ENCODE results near the gene B3GALT5.

Gene B3GALT5

DNA sequence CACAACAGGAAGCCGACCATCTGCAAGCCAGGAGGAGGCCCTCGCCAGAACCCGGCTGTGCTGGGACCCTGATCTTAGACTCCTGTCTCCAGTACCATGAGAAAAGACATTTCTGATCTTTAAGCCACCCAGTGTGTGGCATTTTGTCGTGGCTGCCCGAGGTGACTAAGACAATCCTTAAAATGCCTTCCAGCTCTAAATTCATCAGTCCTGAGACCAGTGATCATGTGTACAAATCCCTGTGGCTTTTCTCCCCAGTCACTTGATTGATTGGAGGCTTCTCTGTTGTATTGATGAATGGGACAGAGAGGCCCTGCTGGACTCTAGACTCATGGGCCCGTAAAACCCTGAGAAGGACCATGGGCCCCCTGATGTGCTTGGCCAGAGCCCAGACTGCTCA is 36.1 kb downstream of the B3GALT5 start:
- no peak for DNase-seq

- no peak for DNase-seq
Observed at GRCh38 chr21:39649526-39649925, 36.8 kb downstream of the B3GALT5 start.

GRCh38 chr21:39650306-39650705 is 37.6 kb downstream of the B3GALT5 start:
- DNase-seq, result no peak

DNA sequence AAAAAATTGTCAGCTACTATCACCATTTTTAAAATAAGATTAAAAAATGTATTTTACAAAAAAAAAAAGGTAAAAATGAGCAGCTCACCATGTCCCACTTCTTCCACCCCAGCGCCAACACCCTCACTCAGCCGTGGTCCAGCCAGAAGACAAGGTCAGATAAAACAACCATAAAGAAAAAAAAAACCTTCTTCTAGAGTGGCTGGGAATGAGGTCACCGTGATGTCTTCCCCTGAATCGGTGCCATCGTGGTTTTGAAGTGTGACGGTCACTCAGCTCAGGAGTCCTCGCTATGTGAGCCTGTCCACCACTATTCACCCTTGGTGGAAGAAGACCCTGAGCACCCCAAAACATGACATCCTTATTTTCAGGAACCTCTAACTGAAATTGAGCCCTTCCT is 38.1 kb downstream of the B3GALT5 start:
- DNase-seq, result no peak

- DNase-seq, result no peak
Observed at GRCh38 chr21:39651206-39651605, 38.5 kb downstream of the B3GALT5 start.

- DNase-seq, result no peak
Observed at GRCh38 chr21:39654951-39655350, 42.2 kb downstream of the B3GALT5 start.

GRCh38 chr21:39655589-39655988 is 42.8 kb downstream of the B3GALT5 start:
- DNase-seq, result no peak

- no peak for DNase-seq
Observed at GRCh38 chr21:39656209-39656608, 43.5 kb downstream of the B3GALT5 start.

DNA sequence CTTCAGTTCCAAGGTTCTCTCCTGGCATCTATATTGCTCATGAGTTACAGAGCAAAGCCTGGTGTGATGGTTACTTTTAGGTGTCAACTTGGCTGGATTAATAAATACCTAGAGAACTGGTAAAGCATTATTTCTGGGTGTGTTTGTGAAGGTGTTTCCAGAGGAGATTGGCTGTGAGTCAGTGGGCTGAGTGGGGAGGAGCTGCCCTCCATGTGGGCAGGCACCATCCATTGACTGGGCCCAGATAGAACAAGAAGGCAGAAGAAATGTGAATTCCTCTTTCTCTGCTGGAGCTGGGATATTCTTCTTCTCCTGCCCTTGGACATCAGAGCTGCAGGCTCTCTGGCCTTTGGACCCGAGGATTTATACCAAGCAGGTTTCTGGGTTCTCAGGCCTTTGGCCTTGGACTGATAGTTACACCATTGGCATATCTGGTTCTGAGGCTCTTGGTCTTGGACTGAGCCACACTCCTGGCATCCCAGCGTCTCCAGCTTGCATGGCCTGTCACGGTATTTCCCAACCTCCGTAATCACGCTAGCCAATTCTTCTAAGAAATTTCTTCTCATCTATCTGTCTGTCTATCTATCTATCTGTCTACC is 44.5 kb downstream of the B3GALT5 start:
- DNase-seq, result no peak

- no peak for DNase-seq
Observed at GRCh38 chr21:39658066-39658465, 45.3 kb downstream of the B3GALT5 start.

- no peak for DNase-seq
Observed at GRCh38 chr21:39659070-39659815, 46.5 kb downstream of the B3GALT5 start.

DNA sequence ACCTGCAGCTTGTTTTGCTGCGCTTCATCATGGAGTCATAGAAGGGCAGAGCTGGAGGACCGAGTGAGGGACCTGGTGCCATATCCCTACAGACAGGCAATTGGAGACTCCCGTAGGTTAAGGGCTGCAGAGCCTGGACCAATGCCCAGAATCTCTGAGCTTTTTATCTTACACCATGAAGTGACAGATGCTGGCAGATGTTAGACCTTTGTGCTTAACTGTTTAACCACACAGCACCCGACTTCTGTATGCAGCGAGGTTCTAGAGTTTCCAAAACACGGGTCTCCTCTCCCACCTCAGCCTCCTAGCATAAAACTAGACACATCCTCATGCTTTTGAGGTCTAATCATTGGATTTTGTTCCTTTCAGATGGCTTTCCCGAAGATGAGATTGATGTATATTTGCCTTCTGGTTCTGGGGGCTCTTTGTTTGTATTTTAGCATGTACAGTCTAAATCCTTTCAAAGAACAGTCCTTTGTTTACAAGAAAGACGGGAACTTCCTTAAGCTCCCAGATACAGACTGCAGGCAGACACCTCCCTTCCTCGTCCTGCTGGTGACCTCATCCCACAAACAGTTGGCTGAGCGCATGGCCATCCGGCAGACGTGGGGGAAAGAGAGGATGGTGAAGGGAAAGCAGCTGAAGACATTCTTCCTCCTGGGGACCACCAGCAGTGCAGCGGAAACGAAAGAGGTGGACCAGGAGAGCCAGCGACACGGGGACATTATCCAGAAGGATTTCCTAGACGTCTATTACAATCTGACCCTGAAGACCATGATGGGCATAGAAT is 47.6 kb downstream of the B3GALT5 start:
- no peak for DNase-seq

DNA sequence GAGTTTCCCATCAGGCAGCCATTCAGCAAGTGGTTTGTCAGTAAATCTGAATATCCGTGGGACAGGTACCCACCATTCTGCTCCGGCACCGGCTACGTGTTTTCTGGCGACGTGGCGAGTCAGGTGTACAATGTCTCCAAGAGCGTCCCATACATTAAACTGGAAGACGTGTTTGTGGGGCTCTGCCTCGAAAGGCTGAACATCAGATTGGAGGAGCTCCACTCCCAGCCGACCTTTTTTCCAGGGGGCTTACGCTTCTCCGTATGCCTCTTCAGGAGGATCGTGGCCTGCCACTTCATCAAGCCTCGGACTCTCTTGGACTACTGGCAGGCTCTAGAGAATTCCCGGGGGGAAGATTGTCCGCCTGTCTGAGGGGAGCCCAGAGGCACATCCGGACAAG is 48.4 kb downstream of the B3GALT5 start:
- no peak for DNase-seq

DNA sequence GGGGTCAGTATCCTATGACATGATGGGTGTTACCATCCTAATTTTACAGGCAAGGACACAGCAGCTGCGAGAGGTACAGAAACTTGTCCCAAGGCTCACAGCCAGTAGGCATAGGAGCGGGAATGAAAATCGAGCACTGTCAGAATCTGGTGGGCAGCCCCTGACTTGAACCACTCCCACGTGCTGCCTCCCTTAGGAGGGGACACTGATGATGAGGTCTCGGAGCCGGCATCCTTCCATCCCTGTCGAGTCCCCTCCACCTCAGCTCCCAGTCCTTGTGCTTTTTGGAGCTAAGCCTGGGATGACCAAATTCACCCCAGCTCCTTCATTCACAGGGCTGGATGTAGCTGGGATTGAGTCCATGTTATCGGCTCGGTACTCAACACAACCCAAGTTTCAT is 49.0 kb downstream of the B3GALT5 start:
- no peak for DNase-seq

GRCh38 chr21:39662411-39662953 is 49.7 kb downstream of the B3GALT5 start:
- no peak for DNase-seq

GRCh38 chr21:39663066-39663465 is 50.3 kb downstream of the B3GALT5 start:
- no peak for DNase-seq

- no peak for DNase-seq
Observed at GRCh38 chr21:39663742-39664492, 51.2 kb downstream of the B3GALT5 start.

GRCh38 chr21:39664586-39664985 is 51.8 kb downstream of the B3GALT5 start:
- no peak for DNase-seq

DNA sequence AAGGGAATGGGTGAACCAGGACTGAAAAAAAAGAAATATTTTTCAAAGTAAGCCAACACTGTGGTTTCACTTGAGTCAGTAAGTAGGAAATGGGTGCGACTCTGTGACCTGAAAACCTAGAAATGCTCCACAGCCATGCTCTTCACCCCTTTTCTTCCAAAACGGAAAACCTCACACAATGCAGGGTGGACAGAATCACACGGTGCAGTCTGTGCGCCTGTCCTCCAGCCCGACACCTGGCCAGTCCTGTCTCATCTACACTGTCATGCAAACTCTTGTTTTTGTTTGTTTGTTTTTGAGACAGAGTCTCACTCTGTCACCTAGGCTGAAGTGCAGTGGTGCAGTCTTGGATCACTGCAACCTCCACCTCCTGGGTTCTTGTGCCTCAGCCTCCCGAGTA is 53.3 kb downstream of the B3GALT5 start:
- DNase-seq, result no peak

DNA sequence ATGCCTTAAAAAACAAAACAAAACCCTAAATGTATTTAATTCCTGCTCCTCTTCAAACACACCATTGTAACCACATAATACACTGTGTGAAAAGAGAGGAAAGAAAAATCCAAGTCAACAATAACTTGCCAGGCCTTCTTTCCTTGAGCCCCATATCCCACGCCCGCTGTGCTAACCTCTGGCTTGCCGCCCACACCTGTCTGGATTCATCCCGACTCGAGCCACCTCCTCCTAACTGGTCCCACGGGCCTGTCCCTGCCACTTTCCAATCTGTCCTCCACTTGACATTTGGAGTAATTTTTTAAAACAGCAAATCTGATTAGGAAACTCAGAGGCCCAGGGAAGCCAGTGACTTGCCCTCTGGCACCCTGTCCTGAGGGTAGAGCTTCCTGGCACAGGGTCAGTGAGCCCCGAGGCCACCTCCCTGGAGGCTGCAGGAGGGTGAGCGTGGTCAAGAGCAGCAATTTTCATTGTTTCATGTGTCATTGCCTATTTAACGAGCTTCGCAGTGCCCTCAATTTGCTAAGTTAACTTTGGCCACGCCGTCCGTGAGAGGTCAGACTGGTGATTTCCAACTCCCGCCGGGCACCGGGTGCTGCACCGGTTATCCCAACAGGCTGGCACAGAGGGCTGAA is 54.1 kb downstream of the B3GALT5 start:
- no peak for DNase-seq

- no peak for DNase-seq
Observed at GRCh38 chr21:39667353-39667891, 54.7 kb downstream of the B3GALT5 start.

GRCh38 chr21:39668369-39668768 is 55.6 kb downstream of the B3GALT5 start:
- no peak for DNase-seq
